Posterior cingulate gyrus (tissue), 11 donors: ENCODE measurements around the gene TMEM229B.
"Not testable (repeated sequence)": the region's sequence is repeated elsewhere in the genome, so short reads cannot be mapped to it uniquely, and the experiment has no call there.

Experiments
- DNase-seq, 10 donors: peaks; one replicate each; pipeline versions ENCODE4 v3.0.0 to v3.0.0-alpha.2; 2020 to 2021; ENCODE audit warnings: mixed read lengths in 3 of 10
- intact Hi-C: fragments of 100-400 bp; cut with DNase I; formaldehyde crosslinking; loops from one replicate; pipeline ENCODE4 v1.15.1; 2023

TMEM229B gene

DNA sequence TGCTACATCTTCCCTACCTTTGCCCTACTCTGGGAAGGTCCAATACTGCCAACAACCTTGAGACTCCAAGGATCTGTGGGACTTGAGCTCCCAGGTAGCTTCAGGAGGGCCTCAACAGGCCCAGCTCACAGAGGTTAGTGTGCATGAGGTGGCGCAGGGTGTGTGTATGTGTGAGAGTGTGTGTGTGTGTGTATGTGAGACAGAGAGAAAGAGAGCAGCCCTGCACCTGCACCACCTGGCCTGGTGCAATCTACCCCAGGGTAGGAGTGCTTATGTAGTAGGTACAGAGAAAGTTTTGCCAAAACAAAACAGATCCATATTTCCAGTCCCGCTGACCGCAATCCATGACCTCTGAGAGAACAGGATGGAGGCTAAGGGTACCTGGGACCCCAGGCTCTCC, 24.6 kb downstream of the TMEM229B start:
- DNase-seq: no peak
- intact Hi-C loops: no loop called here

GRCh38 chr14:67461996-67462395, 26.5 kb downstream of the TMEM229B start:
- no peak for DNase-seq
- intact Hi-C loops: no loop called here

- intact Hi-C loops: no loop called here
- DNase-seq: no peak
Measured at GRCh38 chr14:67461341-67461985, 27.1 kb downstream of the TMEM229B start.

- intact Hi-C loops: no loop called here
- no peak for DNase-seq
Measured at GRCh38 chr14:67459336-67459735, 29.2 kb downstream of the TMEM229B start.

DNA sequence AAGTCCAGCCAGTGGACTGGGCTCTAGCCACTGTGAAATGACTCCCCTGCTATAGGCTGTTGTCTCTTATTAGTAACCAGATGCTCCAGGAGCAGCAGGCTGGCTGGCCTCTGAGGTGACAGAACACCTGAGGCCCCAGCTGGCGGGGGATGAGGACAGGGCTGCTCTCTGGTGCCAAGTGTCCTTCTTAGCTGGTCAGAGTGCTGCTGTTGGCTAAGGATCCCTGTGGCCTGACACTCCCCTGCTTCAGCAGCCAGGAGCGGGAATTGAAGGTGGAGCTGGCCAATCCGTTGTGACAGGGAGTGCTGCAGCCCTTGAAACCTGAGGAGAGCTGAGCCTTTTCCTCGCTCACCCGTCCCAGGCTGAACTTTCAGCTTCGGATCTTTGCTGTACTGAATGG, 30.7 kb downstream of the TMEM229B start:
- intact Hi-C loops: no loop called here
- no peak for DNase-seq

DNA sequence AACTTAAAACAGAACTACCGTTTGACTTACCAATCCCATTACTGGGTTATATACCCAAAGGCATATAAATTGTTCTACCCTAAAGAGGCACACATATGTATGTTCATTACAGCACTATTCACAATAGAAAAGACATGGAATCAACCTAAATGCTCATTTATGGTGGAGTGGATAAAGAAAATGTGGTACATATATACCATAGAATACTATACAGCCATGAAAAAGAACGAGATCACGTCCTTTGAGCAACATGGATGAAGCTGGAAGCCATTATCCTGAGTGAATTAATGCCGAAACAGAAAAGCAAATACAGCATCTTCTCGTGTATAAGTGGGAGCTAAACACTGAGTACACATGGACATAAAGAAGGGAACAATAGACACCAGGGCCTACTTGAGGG, 31.8 kb downstream of the TMEM229B start:
- intact Hi-C loops: no loop called here
- no peak for DNase-seq

DNA sequence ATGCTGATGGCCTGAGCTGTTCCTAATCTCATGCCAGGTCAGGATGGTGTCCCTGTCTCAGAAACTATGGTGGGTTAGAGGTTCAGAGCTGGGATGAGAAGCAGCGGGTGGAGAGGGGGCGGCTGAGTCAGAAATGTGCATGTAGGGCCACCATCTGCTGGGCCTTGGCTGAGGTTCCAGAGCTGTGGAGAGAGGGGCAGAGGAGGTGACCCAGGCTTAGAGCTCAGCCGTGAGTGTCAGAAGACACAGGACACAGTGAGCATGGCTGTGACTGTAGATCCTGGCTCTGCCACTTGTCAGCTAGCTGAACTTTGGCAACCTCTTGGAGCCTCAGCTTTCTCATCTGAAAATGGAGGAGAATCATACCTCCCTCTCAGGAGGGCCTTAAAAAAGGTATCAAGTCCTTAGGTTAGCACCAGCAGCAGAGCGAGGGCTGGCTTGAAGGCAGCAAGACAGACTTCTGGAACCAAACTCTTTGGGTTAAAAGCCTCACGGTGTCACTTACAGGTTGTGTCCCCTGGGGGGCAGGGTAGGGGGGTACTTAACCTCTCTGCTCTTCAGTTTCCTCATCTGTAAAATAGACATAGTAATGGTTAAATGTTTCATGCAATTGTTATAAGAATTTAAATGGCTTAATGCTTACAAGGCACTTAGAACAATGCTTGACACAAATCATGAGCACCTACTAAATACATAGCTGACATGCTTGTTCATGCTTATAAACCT, 34.8 kb downstream of the TMEM229B start:
- intact Hi-C loops: no loop called here
- DNase-seq: no peak

- intact Hi-C loops, DNase-seq: not testable (repeated sequence)
Measured at GRCh38 chr14:67451667-67452066, 36.9 kb downstream of the TMEM229B start.

- intact Hi-C loops: no loop called here
- no peak for DNase-seq
Measured at GRCh38 chr14:67449096-67449495, 39.4 kb downstream of the TMEM229B start.

DNA sequence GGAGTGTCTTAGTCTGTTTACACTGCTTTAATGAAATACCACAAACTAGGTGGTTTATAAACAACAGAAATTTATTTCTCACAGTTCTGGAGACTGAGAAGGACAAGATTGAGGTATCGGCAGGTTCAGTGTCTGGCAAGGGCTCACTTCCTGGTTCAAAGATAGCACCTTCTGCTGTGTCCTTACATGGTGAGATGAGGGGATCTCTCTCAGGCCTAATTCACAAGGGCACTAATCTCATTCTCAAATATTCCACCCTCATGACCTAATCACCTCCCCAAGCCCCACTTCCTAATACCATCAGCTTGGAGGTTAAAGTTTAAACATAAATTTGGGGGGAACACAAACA, 41.5 kb downstream of the TMEM229B start:
- no peak for DNase-seq
- intact Hi-C loops: no loop called here

GRCh38 chr14:67446371-67447032, 42.0 kb downstream of the TMEM229B start:
- intact Hi-C loops: no loop called here
- no peak for DNase-seq

- intact Hi-C loops: no loop called here
- no peak for DNase-seq
Measured at GRCh38 chr14:67444395-67444794, 44.1 kb downstream of the TMEM229B start.

DNA sequence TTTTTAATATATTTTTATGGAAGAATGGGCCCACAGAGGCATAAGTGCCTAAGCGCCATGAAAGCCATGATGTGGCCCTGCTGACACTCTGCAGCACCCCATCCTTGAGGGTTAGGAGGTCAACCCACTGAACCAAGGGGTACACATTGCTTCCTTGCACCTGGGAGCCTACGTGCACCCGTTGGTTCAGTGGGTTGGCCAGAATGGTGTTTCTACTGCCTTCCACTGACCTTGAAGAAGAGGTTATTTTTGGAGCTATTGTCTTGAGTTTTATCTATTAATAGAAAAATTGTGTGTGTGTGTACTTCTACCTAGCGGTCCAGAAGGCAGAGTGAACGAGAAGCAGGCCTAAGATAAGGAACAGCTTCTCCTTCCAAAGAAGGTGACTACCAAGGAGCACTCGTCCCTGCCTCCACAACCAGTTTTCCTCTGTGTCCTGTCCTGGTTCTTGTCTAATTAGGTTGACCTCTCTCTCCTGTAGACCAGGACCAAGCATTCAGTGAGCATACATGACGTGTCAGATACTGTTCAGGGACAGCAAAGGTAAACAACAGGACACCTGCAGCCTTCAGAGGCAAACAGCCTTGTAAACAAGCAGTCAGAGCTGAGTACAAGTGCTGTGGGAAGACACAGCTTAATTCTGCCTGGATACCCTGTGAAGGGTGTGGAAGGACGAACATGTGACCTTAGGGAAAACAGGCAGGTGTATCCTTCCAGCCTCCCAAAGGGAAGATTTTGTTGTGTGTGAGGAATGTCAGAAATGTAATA, 46.2 kb downstream of the TMEM229B start:
- no peak for DNase-seq
- intact Hi-C loops: no loop called here

- DNase-seq: no peak
- intact Hi-C loops: no loop called here
Measured at GRCh38 chr14:67441672-67442071, 46.8 kb downstream of the TMEM229B start.

DNA sequence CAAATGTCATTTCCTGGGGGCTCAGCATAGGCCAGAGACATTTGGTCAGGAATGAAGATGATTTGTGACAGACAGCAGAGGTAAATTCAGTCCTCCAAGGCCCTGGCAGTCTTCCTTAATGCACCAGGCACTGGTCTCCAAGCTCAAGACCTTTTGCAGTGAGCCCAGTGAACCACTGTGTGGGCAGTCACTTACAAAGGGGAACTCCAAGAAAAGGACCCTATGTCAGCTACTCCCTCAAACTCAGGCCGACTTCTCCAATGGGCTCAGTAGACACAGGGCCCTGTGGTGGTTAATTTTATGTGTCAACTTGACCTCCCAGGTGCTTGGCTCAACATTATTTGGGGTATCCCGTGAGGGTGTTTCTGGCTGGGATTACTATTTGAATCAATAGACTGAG, 47.3 kb downstream of the TMEM229B start:
- no peak for DNase-seq
- intact Hi-C loops: no loop called here

DNA sequence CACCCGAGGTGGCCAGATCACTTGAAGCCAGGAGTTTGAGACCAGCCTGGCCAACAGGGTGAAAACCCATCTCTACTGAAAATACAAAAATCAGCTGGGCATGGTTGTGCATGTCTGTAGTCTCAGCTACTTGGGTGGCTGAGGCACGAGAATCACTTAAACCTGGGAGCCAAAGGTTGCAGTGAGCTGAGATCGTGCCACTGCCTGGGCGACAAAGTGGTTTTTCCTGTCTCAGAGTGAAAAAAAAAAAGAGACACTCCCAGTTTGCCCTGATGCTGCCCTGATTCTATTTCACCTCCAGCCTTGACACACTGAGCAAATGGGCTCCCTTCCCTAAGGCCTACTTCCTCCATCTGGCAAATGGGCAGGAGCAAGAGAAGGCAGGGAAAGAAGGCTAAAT, 48.0 kb downstream of the TMEM229B start:
- DNase-seq: no peak

DNA sequence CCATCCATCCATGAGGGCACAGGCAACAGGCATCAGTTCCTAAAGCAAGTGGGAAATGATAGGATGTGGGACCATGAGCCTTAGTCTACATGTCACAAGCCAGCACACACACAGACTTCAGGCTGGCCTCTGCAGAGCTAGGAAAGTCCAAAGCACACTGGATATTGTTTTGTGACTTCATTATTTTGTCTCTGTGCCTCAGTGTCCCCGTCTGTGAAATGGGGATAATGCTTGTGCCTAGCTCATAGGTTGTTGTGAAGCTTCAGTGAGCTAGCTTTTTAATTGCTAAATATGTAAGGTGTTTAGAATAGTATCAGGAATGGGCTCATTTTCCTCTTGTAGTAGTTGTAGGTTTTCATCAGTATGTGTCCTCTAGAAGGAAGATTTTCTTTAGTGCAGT, 49.6 kb downstream of the TMEM229B start:
- intact Hi-C loops: loop anchor here (5.0 kb wide), 1 partner anchor 73 kb away; no protein-coding TSS in a partner anchor
- DNase-seq: no peak

More for the DNA sequence above, 48.0 kb downstream of the TMEM229B start:
- intact Hi-C loops: no loop called here

- DNase-seq: peak in 2 of 10 donors; percentile 22 to 47
- intact Hi-C loops: loop anchor here (5.0 kb wide), 1 partner anchor 76 kb away; no protein-coding TSS in a partner anchor
Measured at GRCh38 chr14:67436006-67436866, 52.3 kb downstream of the TMEM229B start.

GRCh38 chr14:67435603-67436002, 52.9 kb downstream of the TMEM229B start:
- peak in 2 of 10 donors; percentile 16 to 40 for DNase-seq
- intact Hi-C loops: loop anchor here (5.0 kb wide), 1 partner anchor 77 kb away; no protein-coding TSS in a partner anchor

GRCh38 chr14:67432050-67432564, 56.4 kb downstream of the TMEM229B start:
- intact Hi-C loops: no loop called here
- DNase-seq: no peak
